ENCODE measurements around the gene EBF3. TPM values are rescaled to one million over a fixed set of nuclear protein-coding genes. Genes with fewer than 3 reads are reported as not detected.

Gene EBF3
- total and polyA plus RNA-seq, 9 of the 15 experiments (the other 6 are each of a cell fraction or from before 2014, with no cell fraction given) = not detected

DNA sequence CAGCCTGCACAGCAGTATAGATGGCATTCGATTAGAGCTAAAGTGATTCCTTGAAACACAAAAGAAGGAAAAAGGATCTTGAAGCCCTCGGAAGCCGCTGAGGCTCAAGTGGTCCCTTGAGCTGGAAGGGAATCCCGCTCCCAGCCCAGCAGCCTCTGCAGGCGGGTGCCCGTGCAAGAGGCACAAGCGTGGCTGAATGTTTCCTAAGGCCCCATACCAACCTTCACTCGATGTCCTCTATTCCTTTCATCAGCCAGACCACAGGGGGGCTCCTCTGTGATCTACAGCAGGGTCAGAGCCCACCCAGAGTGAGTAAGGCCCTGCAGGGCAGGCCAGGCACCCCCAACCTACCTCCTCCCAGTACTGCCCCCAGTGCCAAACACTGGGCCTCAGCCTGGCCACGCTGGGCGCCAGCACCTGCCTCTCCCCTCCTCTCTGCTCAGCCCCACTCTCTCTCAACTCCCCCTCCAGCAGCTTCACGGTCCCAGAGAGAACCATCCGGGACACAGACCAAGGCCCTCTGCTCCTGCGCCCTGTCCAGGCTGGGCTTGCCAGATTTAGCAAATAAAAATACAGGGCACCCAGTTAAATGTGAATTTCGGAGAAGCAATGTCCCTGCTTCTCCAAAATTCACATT lies 30.5 kb downstream of the EBF3 start (continued):
- TF ChIP-seq RHOXF2B (CRISPR knock-in tag; conservative IDR thresholded peaks at IDR 0.05) = no peak
- TF ChIP-seq PCBP1 (IDR thresholded peaks at IDR 0.05; ENCODE audit: low read depth, low read length, poor library complexity, severe bottlenecking) = no peak
- TF ChIP-seq, protein P1, sequence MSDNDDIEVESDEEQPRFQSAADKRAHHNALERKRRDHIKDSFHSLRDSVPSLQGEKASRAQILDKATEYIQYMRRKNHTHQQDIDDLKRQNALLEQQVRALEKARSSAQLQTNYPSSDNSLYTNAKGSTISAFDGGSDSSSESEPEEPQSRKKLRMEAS (CRISPR knock-in tag; IDR thresholded peaks at IDR 0.05) = no peak
- no peak for TF ChIP-seq RBBP5 (IDR thresholded peaks at IDR 0.05; ENCODE audit: borderline replicate concordance, insufficient read depth, low read length, poor library complexity, severe bottlenecking)
- TF ChIP-seq MTF1 (CRISPR knock-in tag; IDR thresholded peaks at IDR 0.05; ENCODE audit: borderline replicate concordance) = no peak
- TF ChIP-seq, protein P2, sequence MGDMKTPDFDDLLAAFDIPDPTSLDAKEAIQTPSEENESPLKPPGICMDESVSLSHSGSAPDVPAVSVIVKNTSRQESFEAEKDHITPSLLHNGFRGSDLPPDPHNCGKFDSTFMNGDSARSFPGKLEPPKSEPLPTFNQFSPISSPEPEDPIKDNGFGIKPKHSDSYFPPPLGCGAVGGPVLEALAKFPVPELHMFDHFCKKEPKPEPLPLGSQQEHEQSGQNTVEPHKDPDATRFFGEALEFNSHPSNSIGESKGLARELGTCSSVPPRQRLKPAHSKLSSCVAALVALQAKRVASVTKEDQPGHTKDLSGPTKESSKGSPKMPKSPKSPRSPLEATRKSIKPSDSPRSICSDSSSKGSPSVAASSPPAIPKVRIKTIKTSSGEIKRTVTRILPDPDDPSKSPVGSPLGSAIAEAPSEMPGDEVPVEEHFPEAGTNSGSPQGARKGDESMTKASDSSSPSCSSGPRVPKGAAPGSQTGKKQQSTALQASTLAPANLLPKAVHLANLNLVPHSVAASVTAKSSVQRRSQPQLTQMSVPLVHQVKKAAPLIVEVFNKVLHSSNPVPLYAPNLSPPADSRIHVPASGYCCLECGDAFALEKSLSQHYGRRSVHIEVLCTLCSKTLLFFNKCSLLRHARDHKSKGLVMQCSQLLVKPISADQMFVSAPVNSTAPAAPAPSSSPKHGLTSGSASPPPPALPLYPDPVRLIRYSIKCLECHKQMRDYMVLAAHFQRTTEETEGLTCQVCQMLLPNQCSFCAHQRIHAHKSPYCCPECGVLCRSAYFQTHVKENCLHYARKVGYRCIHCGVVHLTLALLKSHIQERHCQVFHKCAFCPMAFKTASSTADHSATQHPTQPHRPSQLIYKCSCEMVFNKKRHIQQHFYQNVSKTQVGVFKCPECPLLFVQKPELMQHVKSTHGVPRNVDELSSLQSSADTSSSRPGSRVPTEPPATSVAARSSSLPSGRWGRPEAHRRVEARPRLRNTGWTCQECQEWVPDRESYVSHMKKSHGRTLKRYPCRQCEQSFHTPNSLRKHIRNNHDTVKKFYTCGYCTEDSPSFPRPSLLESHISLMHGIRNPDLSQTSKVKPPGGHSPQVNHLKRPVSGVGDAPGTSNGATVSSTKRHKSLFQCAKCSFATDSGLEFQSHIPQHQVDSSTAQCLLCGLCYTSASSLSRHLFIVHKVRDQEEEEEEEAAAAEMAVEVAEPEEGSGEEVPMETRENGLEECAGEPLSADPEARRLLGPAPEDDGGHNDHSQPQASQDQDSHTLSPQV (IDR thresholded peaks at IDR 0.05) = no peak
- TF ChIP-seq ETV5 (CRISPR knock-in tag; IDR thresholded peaks at IDR 0.05; ENCODE audit: low read depth) = no peak
- no peak for TF ChIP-seq GATAD2B (IDR thresholded peaks at IDR 0.05; ENCODE audit: borderline replicate concordance)
- TF ChIP-seq NONO (IDR thresholded peaks at IDR 0.05; ENCODE audit: low read depth in 2 of 2, low read length in 1 of 2) = no peak
- TF ChIP-seq YBX1 (IDR thresholded peaks at IDR 0.05) = no peak
- TF ChIP-seq, protein P3, sequence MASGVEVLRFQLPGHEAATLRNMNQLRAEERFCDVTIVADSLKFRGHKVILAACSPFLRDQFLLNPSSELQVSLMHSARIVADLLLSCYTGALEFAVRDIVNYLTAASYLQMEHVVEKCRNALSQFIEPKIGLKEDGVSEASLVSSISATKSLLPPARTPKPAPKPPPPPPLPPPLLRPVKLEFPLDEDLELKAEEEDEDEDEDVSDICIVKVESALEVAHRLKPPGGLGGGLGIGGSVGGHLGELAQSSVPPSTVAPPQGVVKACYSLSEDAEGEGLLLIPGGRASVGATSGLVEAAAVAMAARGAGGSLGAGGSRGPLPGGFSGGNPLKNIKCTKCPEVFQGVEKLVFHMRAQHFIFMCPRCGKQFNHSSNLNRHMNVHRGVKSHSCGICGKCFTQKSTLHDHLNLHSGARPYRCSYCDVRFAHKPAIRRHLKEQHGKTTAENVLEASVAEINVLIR (CRISPR knock-in tag; IDR thresholded peaks at IDR 0.05) = no peak
- no peak for TF ChIP-seq STAT6 (CRISPR knock-in tag; IDR thresholded peaks at IDR 0.05)
- no peak for TF ChIP-seq ASH1L (IDR thresholded peaks at IDR 0.05; ENCODE audit: borderline replicate concordance, low read depth, partially characterized antibody)
